Measurements from ENCODE around the gene VRK2.

Gene VRK2

DNA sequence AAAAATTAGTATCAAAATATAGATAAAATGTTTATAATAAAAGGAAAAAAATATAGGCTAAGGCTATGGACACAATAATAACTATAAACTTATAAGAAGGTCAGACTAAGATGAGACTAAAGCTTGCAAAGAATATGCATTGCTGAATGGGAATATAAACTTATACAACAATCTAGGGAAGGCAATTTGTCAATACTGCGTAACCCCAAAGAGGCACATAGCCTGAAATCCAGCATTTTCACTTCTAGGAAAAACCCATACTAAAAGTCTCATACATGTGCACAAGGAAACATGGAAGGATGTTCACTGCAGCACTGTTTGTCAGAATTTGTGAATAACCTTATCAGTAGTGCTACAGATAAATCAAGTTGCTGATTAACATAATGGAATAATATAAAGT lies 149.1 kb downstream of the VRK2 start:
- no peak for TF ChIP-seq ZFX (IDR thresholded peaks at IDR 0.05)
- TF ChIP-seq, protein P1, sequence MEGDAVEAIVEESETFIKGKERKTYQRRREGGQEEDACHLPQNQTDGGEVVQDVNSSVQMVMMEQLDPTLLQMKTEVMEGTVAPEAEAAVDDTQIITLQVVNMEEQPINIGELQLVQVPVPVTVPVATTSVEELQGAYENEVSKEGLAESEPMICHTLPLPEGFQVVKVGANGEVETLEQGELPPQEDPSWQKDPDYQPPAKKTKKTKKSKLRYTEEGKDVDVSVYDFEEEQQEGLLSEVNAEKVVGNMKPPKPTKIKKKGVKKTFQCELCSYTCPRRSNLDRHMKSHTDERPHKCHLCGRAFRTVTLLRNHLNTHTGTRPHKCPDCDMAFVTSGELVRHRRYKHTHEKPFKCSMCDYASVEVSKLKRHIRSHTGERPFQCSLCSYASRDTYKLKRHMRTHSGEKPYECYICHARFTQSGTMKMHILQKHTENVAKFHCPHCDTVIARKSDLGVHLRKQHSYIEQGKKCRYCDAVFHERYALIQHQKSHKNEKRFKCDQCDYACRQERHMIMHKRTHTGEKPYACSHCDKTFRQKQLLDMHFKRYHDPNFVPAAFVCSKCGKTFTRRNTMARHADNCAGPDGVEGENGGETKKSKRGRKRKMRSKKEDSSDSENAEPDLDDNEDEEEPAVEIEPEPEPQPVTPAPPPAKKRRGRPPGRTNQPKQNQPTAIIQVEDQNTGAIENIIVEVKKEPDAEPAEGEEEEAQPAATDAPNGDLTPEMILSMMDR (conservative IDR thresholded peaks at IDR 0.05) = no peak

DNA sequence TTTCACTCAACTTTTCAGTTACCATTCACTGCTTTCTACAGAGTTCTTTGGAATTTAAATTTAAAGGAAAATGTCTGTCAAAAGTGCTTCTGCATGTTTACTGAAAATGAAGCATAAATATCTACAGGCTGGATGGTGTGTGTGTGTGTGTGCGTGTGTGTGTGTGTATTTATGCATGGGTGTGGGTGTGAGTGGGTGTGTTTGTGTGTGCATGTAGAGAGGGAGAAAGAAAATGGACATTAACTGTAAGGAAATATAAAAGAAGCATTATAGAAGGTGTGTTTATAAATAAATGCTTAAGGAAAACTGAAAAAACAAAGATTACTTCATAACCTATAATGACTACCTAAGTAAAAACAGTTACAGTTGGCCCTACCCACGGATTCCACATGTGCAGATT lies 151.3 kb downstream of the VRK2 start:
- no peak overlapping the region for H3K27ac ChIP-seq
- TF ChIP-seq, protein P1 (conservative IDR thresholded peaks at IDR 0.05) = no peak
- TF ChIP-seq ZFX (IDR thresholded peaks at IDR 0.05) = no peak

More for the DNA sequence above, 149.1 kb downstream of the VRK2 start:
- no peak overlapping the region for H3K27ac ChIP-seq

DNA sequence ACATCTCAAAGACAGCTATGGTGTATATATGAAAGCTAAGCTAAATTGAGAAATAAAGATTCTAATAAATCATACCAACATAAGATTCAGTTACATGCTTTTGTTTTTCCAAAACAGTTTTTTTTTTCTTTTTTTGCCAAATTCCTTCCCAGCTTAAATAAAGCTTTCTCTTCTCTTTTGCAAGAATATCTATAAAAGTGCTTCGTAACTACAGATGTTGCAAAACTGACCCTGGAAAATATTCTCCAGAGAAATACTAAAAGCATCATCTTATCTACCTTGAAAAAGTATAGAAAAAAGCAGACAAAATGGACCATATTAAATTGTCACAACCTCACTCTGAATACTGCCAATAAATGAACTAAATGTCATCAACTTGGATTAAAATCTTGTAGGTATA lies 155.8 kb downstream of the VRK2 start:
- no peak overlapping the region for H3K27ac ChIP-seq
- TF ChIP-seq ZFX (IDR thresholded peaks at IDR 0.05) = no peak
- TF ChIP-seq, protein P1 (conservative IDR thresholded peaks at IDR 0.05) = no peak

DNA sequence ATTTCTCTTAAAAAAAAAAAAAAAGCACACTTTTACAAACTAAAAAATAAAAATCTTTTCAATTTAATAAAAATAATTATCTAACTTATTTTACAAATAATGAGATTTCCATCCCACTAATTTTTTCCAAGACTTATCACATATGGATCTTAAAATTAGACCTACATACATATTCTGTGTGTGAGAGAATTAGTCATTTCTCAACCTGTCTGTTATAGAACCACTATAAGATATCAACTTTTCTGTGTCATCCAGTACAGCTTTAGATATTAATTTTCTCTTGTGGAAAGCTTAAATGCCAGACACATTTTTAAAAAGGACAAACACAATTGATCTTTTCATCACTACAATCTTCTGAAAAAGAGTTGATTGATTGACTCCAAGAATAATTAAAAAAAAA lies 156.4 kb downstream of the VRK2 start:
- no peak overlapping the region for H3K27ac ChIP-seq
- TF ChIP-seq, protein P1 (conservative IDR thresholded peaks at IDR 0.05) = no peak
- TF ChIP-seq ZFX (IDR thresholded peaks at IDR 0.05) = no peak

DNA sequence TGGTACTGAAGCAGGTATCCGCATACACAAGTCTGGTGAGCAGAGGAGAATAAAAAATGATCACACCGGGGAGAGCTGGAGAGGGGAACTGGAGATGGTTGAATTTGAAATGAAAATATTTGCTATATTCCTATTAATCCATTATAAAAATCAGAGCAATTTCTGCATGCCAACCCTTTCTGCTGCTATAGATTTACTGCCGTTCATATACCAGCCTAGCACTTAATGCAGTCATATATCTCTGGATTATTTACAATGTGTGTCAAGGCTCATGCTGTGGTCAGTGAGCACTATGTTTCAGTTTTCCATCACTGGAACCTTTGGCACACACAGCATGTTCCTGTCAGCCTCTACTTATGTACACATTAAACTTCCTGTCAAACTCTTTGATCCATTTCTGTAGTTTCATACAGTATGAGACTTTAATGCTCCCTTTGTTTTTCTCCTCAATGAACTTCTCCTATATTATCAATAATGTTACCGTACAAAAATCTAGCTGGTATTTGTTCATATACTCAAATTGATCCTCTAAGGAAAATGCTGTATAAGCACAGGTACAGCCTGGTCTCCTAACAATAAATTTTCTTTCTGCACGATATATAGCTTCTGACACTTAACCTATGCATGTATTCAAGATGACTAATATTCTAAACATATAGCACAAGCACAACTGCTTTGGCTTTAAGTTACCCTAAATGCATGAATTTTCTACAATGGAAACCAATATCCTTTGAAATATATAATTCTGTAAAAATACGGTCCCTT lies 157.8 kb downstream of the VRK2 start:
- TF ChIP-seq, protein P1 (conservative IDR thresholded peaks at IDR 0.05) = no peak
- TF ChIP-seq ZFX (IDR thresholded peaks at IDR 0.05) = no peak
- no peak overlapping the region for H3K27ac ChIP-seq

DNA sequence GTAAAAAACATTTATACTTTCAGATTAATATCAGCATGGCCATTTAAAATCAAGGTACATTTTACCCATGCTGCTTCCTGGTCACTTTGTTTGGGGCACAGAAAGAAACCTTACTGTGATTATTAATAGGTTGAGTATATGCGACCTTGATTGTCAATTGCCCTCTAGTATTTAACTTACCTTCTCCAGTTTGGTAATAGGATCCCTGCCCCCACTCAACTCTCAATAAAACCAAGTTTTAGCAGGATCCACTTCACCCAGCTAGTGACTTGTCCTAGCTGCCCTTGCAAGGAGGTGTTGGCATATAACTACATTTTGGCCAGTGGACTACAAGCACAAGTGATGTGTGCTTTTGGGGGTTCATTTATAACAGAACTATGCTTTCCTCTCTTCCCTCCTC lies 160.2 kb downstream of the VRK2 start:
- H3K27ac ChIP-seq = no peak overlapping the region

DNA sequence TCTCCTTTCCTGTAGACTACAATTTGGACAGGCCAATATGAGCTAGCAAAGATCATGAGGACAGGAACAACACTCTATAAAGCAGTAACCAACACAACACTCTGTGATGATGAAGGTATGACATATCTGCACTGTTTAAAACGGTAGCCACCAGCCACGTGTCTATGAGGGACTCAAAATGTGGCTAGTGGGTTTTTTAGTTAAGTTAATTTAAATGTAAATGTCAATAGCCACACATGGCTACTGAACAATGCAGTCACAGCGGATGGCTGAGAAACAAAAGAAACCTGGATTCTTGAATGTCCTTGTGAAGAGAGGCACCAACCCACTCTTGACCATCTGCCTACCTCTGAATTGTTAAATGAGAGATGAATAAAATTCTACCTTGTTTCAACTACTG lies 160.6 kb downstream of the VRK2 start:
- H3K27ac ChIP-seq = no peak overlapping the region
- TF ChIP-seq ZFX (IDR thresholded peaks at IDR 0.05) = no peak
- TF ChIP-seq, protein P1 (conservative IDR thresholded peaks at IDR 0.05) = no peak

More for the DNA sequence above, 160.2 kb downstream of the VRK2 start:
- TF ChIP-seq, protein P1 (conservative IDR thresholded peaks at IDR 0.05) = no peak
- TF ChIP-seq ZFX (IDR thresholded peaks at IDR 0.05) = no peak

Measured in C4-2B (cell line).